ENCODE data around the gene TBRG4.

The TBRG4 gene

GRCh38 chr7:45098983-45099839, 12.3 kb downstream of the TBRG4 start:
- ATAC-seq, result peak; percentile 33
- Mint-ChIP-seq H3K27ac (no peak overlapping the region), H3K36me3 (ENCODE audit: low read depth) (peaks cover 28% of the 10 kb centered on the region), H3K4me1 (no peaks in the 10 kb centered on the region), H3K4me3 (no peak overlapping the region), H3K27me3 (no peaks in the 10 kb centered on the region), H3K9me3 (no peaks in the 10 kb centered on the region)
- DNase-seq, result no peak

GRCh38 chr7:45092931-45093235, 18.6 kb downstream of the TBRG4 start:
- Mint-ChIP-seq H3K36me3 (ENCODE audit: low read depth) (no peaks in the 10 kb centered on the region), H3K27me3 (peaks cover 5% of the 10 kb centered on the region), H3K4me1 (peaks cover 5% of the 10 kb centered on the region), H3K9me3 (no peaks in the 10 kb centered on the region), H3K4me3 (no peak overlapping the region), H3K27ac (no peak overlapping the region)
- DNase-seq (no peak), ATAC-seq (no peak)

GRCh38 chr7:45092100-45092930, 19.2 kb downstream of the TBRG4 start:
- ATAC-seq (no peak), DNase-seq (no peak)

GRCh38 chr7:45089341-45089891, 22.1 kb downstream of the TBRG4 start:
- DNase-seq, result peak; percentile 75
- H3K4me3 Mint-ChIP-seq, result peak overlapping the region; percentile 67
- H3K4me1 Mint-ChIP-seq, result peaks cover 5% of the 10 kb centered on the region
- H3K27me3 Mint-ChIP-seq, result peaks cover 5% of the 10 kb centered on the region
- peak overlapping the region; percentile 59 for H3K27ac Mint-ChIP-seq
- no peaks in the 10 kb centered on the region for H3K36me3 Mint-ChIP-seq (ENCODE audit: low read depth)
- H3K9me3 Mint-ChIP-seq, result no peaks in the 10 kb centered on the region
- ATAC-seq, result peak; percentile 71

More at GRCh38 chr7:45092100-45092930, 19.2 kb downstream of the TBRG4 start:
- H3K4me1 Mint-ChIP-seq, result peaks cover 5% of the 10 kb centered on the region
- H3K4me3 Mint-ChIP-seq, result no peak overlapping the region
- peaks cover 5% of the 10 kb centered on the region for H3K27me3 Mint-ChIP-seq
- no peaks in the 10 kb centered on the region for H3K9me3 Mint-ChIP-seq
- no peaks in the 10 kb centered on the region for H3K36me3 Mint-ChIP-seq (ENCODE audit: low read depth)
- no peak overlapping the region for H3K27ac Mint-ChIP-seq

GRCh38 chr7:45088821-45089340, 22.6 kb downstream of the TBRG4 start, which contains the start of gene NACAD:
NACAD (minus strand) TSS chr7:45088969; CDS start chr7:45088894, 75 bp downstream.
- Mint-ChIP-seq H3K4me3 (peak within 1 kb of the TSS; percentile 67), H3K9me3 (no peaks in the 10 kb centered on the region), H3K27ac (peak within 1 kb of the TSS; percentile 59), H3K4me1 (peaks cover 5% of the 10 kb centered on the region), H3K27me3 (peaks cover 5% of the 10 kb centered on the region), H3K36me3 (ENCODE audit: low read depth) (no peaks in the 10 kb centered on the region)
- ATAC-seq (peak; percentile 47), DNase-seq (peak; percentile 21)

GRCh38 chr7:45088146-45088701, 23.3 kb downstream of the TBRG4 start:
- Mint-ChIP-seq H3K27ac (no peak overlapping the region), H3K4me3 (peak overlapping the region; percentile 24), H3K9me3 (no peaks in the 10 kb centered on the region), H3K27me3 (peaks cover 5% of the 10 kb centered on the region), H3K36me3 (ENCODE audit: low read depth) (no peaks in the 10 kb centered on the region), H3K4me1 (peaks cover 5% of the 10 kb centered on the region)
- no peak for ATAC-seq
- no peak for DNase-seq

- Mint-ChIP-seq H3K27me3 (peaks cover 5% of the 10 kb centered on the region), H3K4me1 (peaks cover 5% of the 10 kb centered on the region), H3K4me3 (peak overlapping the region; percentile 24), H3K9me3 (no peaks in the 10 kb centered on the region), H3K27ac (no peak overlapping the region), H3K36me3 (ENCODE audit: low read depth) (no peaks in the 10 kb centered on the region)
- no peak for ATAC-seq
- DNase-seq, result no peak
Measured at GRCh38 chr7:45087301-45088145, 24.0 kb downstream of the TBRG4 start.

- ATAC-seq, result no peak
- no peak for DNase-seq
- no peak overlapping the region for H3K27ac Mint-ChIP-seq
- peaks cover 5% of the 10 kb centered on the region for H3K4me1 Mint-ChIP-seq
- no peak overlapping the region for H3K4me3 Mint-ChIP-seq
- H3K36me3 Mint-ChIP-seq (ENCODE audit: low read depth), result no peaks in the 10 kb centered on the region
- peaks cover 5% of the 10 kb centered on the region for H3K27me3 Mint-ChIP-seq
- no peaks in the 10 kb centered on the region for H3K9me3 Mint-ChIP-seq
Measured at GRCh38 chr7:45086331-45087065, 25.0 kb downstream of the TBRG4 start.

- DNase-seq (no peak), ATAC-seq (no peak)
- Mint-ChIP-seq H3K4me3 (no peak overlapping the region), H3K36me3 (ENCODE audit: low read depth) (no peaks in the 10 kb centered on the region), H3K27ac (no peak overlapping the region), H3K27me3 (peaks cover 5% of the 10 kb centered on the region), H3K4me1 (peaks cover 5% of the 10 kb centered on the region), H3K9me3 (no peaks in the 10 kb centered on the region)
Measured at GRCh38 chr7:45085619-45086200, 25.8 kb downstream of the TBRG4 start.

GRCh38 chr7:45084901-45085618, 26.4 kb downstream of the TBRG4 start:
- no peak for ATAC-seq
- no peak overlapping the region for H3K27ac Mint-ChIP-seq

GRCh38 chr7:45084336-45084735, 27.2 kb downstream of the TBRG4 start:
- Mint-ChIP-seq H3K9me3 (no peaks in the 10 kb centered on the region), H3K27me3 (peaks cover under 1% of the 10 kb centered on the region), H3K27ac (no peak overlapping the region), H3K4me1 (peaks cover 2% of the 10 kb centered on the region), H3K4me3 (no peak overlapping the region), H3K36me3 (ENCODE audit: low read depth) (no peaks in the 10 kb centered on the region)
- no peak for ATAC-seq
- DNase-seq, result no peak

More at GRCh38 chr7:45084901-45085618, 26.4 kb downstream of the TBRG4 start:
- H3K36me3 Mint-ChIP-seq (ENCODE audit: low read depth), result no peaks in the 10 kb centered on the region
- no peaks in the 10 kb centered on the region for H3K9me3 Mint-ChIP-seq
- no peak overlapping the region for H3K4me3 Mint-ChIP-seq
- DNase-seq, result no peak
- H3K27me3 Mint-ChIP-seq, result peaks cover 3% of the 10 kb centered on the region
- peaks cover 5% of the 10 kb centered on the region for H3K4me1 Mint-ChIP-seq

- H3K9me3 Mint-ChIP-seq, result no peaks in the 10 kb centered on the region
- no peak overlapping the region for H3K27ac Mint-ChIP-seq
- no peaks in the 10 kb centered on the region for H3K4me1 Mint-ChIP-seq
- no peak overlapping the region for H3K4me3 Mint-ChIP-seq
- DNase-seq, result no peak
- H3K27me3 Mint-ChIP-seq, result no peaks in the 10 kb centered on the region
- H3K36me3 Mint-ChIP-seq (ENCODE audit: low read depth), result no peaks in the 10 kb centered on the region
- ATAC-seq, result no peak
Measured at GRCh38 chr7:45082831-45083331, 28.6 kb downstream of the TBRG4 start.

All from activated naive CD8-positive, alpha-beta T cell treated with anti-CD3 and anti-CD28 coated beads, Interleukin-2, amount 50 U/mL, for 24 hours (primary cell).